RWPE2 (cell line): Measurements from ENCODE around the gene NUCB2.
"Not testable (repeated sequence)": the region's sequence is repeated elsewhere in the genome, so short reads cannot be mapped to it uniquely, and the experiment has no call there.

ENCODE experiments used
- ATAC-seq: fragments of 200-7000 bp; cut with Tn5 transposase; 3 replicates; pipeline ENCODE4 v1.9.1; 2021; ENCODE audit warnings: low read depth
- DNase-seq: peaks from one replicate; pipeline ENCODE4 v3.0.0-alpha.2; 2020; ENCODE audit warnings: low spot score
- H3K27ac ChIP-seq: fragments of 450-650 bp; 2 replicates; pipeline ENCODE4 v1.5.1; 2017; ENCODE audit warnings: mild to moderate bottlenecking; ENCODE audit not compliant: poor library complexity, severe bottlenecking
- H3K27me3 ChIP-seq: fragments of 250-450 bp; sonication (Bioruptor Pico); 2 replicates; pipeline ENCODE4 v1.5.1; 2021; ENCODE audit warnings: mild to moderate bottlenecking, moderate library complexity; ENCODE audit not compliant: insufficient read depth, poor library complexity, severe bottlenecking
- H3K36me3 ChIP-seq: fragments of 250-450 bp; sonication (Bioruptor Pico); 2 replicates; pipeline ENCODE4 v1.5.1; 2020; ENCODE audit warnings: low read depth, mild to moderate bottlenecking, moderate library complexity
- H3K4me1 ChIP-seq: fragments of 250-450 bp; sonication (Bioruptor Pico); 2 replicates; pipeline ENCODE4 v1.5.1; 2021; ENCODE audit warnings: mild to moderate bottlenecking, moderate library complexity; ENCODE audit not compliant: insufficient read depth, poor library complexity, severe bottlenecking
- H3K4me3 ChIP-seq: fragments of 250-450 bp; sonication (Bioruptor Pico); 2 replicates; pipeline ENCODE4 v1.5.1; 2021; ENCODE audit warnings: mild to moderate bottlenecking, moderate library complexity; ENCODE audit not compliant: severe bottlenecking
- H3K9me3 ChIP-seq: fragments of 250-450 bp; sonication (Bioruptor Pico); 2 replicates; pipeline ENCODE4 v1.5.1; 2021; ENCODE audit warnings: mild to moderate bottlenecking, moderate library complexity; ENCODE audit not compliant: severe bottlenecking
- TF ChIP-seq, protein P1 (sequence below): fragments of 450-650 bp; IDR thresholded peaks from one replicate; pipeline ENCODE4 v1.5.1; 2017; ENCODE audit warnings: mild to moderate bottlenecking, moderate library complexity; ENCODE audit not compliant: poor library complexity, severe bottlenecking

The NUCB2 gene

GRCh38 chr11:17233101-17233500 is 43.4 kb upstream of the NUCB2 start:
- Histone ChIP-seq H3K27me3 (no peaks in the 10 kb centered on the region), H3K36me3 (no peaks in the 10 kb centered on the region), H3K27ac (no peak overlapping the region), H3K4me3 (no peak overlapping the region), H3K4me1 (no peaks in the 10 kb centered on the region), H3K9me3 (no peaks in the 10 kb centered on the region)
- ATAC-seq (no peak), DNase-seq (no peak)
- TF ChIP-seq, protein P1, sequence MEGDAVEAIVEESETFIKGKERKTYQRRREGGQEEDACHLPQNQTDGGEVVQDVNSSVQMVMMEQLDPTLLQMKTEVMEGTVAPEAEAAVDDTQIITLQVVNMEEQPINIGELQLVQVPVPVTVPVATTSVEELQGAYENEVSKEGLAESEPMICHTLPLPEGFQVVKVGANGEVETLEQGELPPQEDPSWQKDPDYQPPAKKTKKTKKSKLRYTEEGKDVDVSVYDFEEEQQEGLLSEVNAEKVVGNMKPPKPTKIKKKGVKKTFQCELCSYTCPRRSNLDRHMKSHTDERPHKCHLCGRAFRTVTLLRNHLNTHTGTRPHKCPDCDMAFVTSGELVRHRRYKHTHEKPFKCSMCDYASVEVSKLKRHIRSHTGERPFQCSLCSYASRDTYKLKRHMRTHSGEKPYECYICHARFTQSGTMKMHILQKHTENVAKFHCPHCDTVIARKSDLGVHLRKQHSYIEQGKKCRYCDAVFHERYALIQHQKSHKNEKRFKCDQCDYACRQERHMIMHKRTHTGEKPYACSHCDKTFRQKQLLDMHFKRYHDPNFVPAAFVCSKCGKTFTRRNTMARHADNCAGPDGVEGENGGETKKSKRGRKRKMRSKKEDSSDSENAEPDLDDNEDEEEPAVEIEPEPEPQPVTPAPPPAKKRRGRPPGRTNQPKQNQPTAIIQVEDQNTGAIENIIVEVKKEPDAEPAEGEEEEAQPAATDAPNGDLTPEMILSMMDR = no peak

- TF ChIP-seq, protein P1 = no peak
- DNase-seq (no peak), ATAC-seq (no peak)
- Histone ChIP-seq H3K36me3 (no peaks in the 10 kb centered on the region), H3K4me1 (no peaks in the 10 kb centered on the region), H3K27ac (no peak overlapping the region), H3K4me3 (no peak overlapping the region), H3K9me3 (no peaks in the 10 kb centered on the region), H3K27me3 (no peaks in the 10 kb centered on the region)
Measured at GRCh38 chr11:17238377-17238776, 38.2 kb upstream of the NUCB2 start.

DNA sequence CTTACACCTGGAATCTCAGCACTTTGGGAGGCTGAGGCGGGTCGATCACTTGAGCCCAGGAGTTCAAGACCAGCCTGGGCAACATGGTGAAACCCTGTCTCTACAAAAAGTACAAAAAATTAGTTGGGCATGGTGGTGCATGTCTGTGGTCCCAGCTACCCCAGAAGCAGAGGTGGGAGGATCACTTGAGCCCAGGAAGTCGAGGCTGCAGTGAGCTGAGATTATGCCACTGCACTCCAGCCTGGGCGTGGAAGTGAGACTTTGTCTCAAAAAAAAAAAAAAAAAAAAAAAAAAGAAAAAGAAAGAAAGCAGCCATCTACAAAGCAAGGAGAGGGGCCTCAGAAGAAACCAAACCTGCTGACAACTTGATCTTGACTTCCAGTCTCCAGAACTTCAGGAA is 36.6 kb upstream of the NUCB2 start:
- H3K4me1 ChIP-seq, H3K27ac ChIP-seq, DNase-seq, H3K4me3 ChIP-seq, H3K9me3 ChIP-seq, ATAC-seq, H3K27me3 ChIP-seq, H3K36me3 ChIP-seq: not testable (repeated sequence)

GRCh38 chr11:17240780-17241179 is 35.8 kb upstream of the NUCB2 start:
- ATAC-seq = no peak
- no peak for DNase-seq
- TF ChIP-seq, protein P1 = no peak
- Histone ChIP-seq H3K36me3 (no peaks in the 10 kb centered on the region), H3K4me1 (no peaks in the 10 kb centered on the region), H3K27ac (no peak overlapping the region), H3K4me3 (no peak overlapping the region), H3K9me3 (no peaks in the 10 kb centered on the region), H3K27me3 (no peaks in the 10 kb centered on the region)

DNA sequence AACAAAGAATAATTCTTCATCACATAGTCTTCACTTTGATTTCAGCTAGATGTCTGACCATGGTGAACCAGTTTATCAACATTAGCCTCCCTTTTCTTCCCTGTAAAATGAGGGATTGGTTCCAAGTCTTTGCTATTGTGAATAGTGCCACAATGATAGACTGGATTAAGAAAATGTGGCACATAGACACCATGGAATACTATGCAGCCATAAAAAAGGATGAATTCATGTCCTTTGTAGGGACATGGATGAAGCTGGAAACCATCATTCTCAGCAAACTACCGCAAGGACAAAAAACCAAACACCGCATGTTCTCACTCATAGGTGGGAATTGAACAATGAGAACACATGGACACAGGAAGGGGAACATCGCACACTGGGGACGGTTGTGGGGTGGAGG is 33.6 kb upstream of the NUCB2 start:
- DNase-seq, ATAC-seq, H3K36me3 ChIP-seq, H3K27ac ChIP-seq, H3K27me3 ChIP-seq, H3K9me3 ChIP-seq, H3K4me3 ChIP-seq, H3K4me1 ChIP-seq: not testable (repeated sequence)

- Histone ChIP-seq H3K27me3 (no peaks in the 10 kb centered on the region), H3K9me3 (no peaks in the 10 kb centered on the region), H3K4me1 (no peaks in the 10 kb centered on the region), H3K36me3 (no peaks in the 10 kb centered on the region), H3K27ac (no peak overlapping the region), H3K4me3 (no peak overlapping the region)
- TF ChIP-seq, protein P1 = no peak
- ATAC-seq (no peak; the same call in 2 of the 3 replicates), DNase-seq (no peak)
Measured at GRCh38 chr11:17244046-17244445, 32.5 kb upstream of the NUCB2 start.
